Spleen (tissue), 11 donors: ENCODE results near the gene CLDN4. TPM values are rescaled to one million over a fixed set of nuclear protein-coding genes. Genes with fewer than 3 reads are reported as not detected.

Experiments
- DNase-seq: peaks from one replicate; pipeline ENCODE4 v3.0.0-alpha.2; 2020
- H3K27ac ChIP-seq, 8 donors: fragments of 200-600 bp; sonication (generic) in 7 of 8; 1 replicate in 4 of 8; 2 replicates in 4 of 8; pipeline versions ENCODE4 v1.5.0 to v1.8.0; 2016 to 2021; ENCODE audit warnings: inconsistent platforms in 4 of 8, mild to moderate bottlenecking in 4 of 8, moderate library complexity in 1 of 8
- H3K27me3 ChIP-seq, 7 donors: fragments of 200-600 bp; sonication (generic) in 6 of 7; replicated peaks in 1 of 7; 1 replicate in 4 of 7; 2 replicates in 3 of 7; pipeline versions ENCODE4 v1.5.0 to v1.8.0; 2016 to 2021; ENCODE audit warnings: inconsistent platforms in 3 of 7, mild to moderate bottlenecking in 1 of 7
- H3K36me3 ChIP-seq, 6 donors: fragments of 200-600 bp; sonication (generic) in 5 of 6; 1 replicate in 4 of 6; 2 replicates in 2 of 6; pipeline versions ENCODE4 v1.5.0 to v1.8.0; 2016 to 2021; ENCODE audit warnings: inconsistent platforms in 2 of 6
- H3K4me1 ChIP-seq, 6 donors: fragments of 200-600 bp; sonication (generic) in 5 of 6; 1 replicate in 3 of 6; 2 replicates in 3 of 6; pipeline versions ENCODE4 v1.5.0 to v1.8.0; 2016 to 2021; ENCODE audit warnings: inconsistent platforms in 3 of 6
- H3K4me3 ChIP-seq, 8 donors: fragments of 200-600 bp; sonication (generic) in 7 of 8; 1 replicate in 4 of 8; 2 replicates in 4 of 8; pipeline versions ENCODE4 v1.5.0 to v1.8.0; 2016 to 2021; ENCODE audit warnings: inconsistent platforms in 4 of 8, mild to moderate bottlenecking in 4 of 8, moderate library complexity in 2 of 8
- H3K9me3 ChIP-seq, 8 donors: fragments of 200-600 bp; sonication (generic) in 7 of 8; 1 replicate in 4 of 8; 2 replicates in 4 of 8; pipeline versions ENCODE4 v1.5.0 to v1.8.0; 2016 to 2021; ENCODE audit warnings: inconsistent platforms in 4 of 8
- CTCF ChIP-seq, 11 experiments: fragments of 200-600 bp in 7 of 11; fragments of 450-650 bp in 4 of 11; sonication (generic) in 4 of 11; IDR thresholded peaks in 8 of 11; conservative IDR thresholded peaks in 3 of 11; 1 replicate in 7 of 11; 2 replicates in 4 of 11; pipeline versions ENCODE4 v1.4.0 to v1.8.0; 2016 to 2021; ENCODE audit warnings: antibody characterized with exemption in 11 of 11, inconsistent platforms in 4 of 11, mild to moderate bottlenecking in 1 of 11
- POLR2A ChIP-seq, 3 donors: fragments of 450-650 bp; IDR thresholded peaks; one replicate each; pipeline ENCODE4 v1.5.1; 2017; ENCODE audit warnings: antibody characterized with exemption in 3 of 3, mild to moderate bottlenecking in 1 of 3
- POLR2AphosphoS5 ChIP-seq, 3 donors: sonication (generic); formaldehyde crosslinking; IDR thresholded peaks; one replicate each; pipeline ENCODE4 v1.5.1; 2017; ENCODE audit warnings: antibody characterized with exemption in 3 of 3
- WGBS, 5 donors: extraction: QIAGEN DNeasy Blood & Tissue Kit in 3 of 5; methylation state at CpG; one replicate each; pipeline versions ENCODE4 v1.1.5 to v1.1.7; 2013 to 2018; 5-methylcytosine and 5-hydroxymethylcytosine counted together
- intact Hi-C: fragments of 100-400 bp; cut with DNase I; formaldehyde crosslinking; loops from one replicate; pipeline ENCODE4 v1.15.0; 2023; ENCODE audit warnings: low total_unique reads
- polyA plus RNA-seq, 3 donors: library from polyadenylated mRNA; stranded (reverse); fragments of 200-250 nt; gene quantifications; one replicate each; pipeline ENCODE4 v1.2.1, GENCODE V29; 2013
- total RNA-seq, 7 donors: library from RNA; depleted of rRNA in 3 of 7; stranded (reverse); fragments of >200 nt in 3 of 7; fragmentation: NEBNext Ultra II Directional in 4 of 7; extraction: Animal tissue kit (Norgen Biotek cat#: 25700) in 4 of 7; gene quantifications; one replicate each; pipeline versions ENCODE4 v1.1.0 to v1.2.1, GENCODE V29; 2016 to 2021
- donor health status: healthy with polysubstance abuse.
- donor health status: DM: no; HTN: no; CAD: no; lungs with moderate emphysema.
- donor health status: DM: no; HTN: no; CAD: no.
- donor health status: Bipolar disorder and iron deficiency.
- donor health status: healthy.
- donor health status: DM: no; HTN: no; CAD: no.
- donor health status: DM: yes; HTN: yes; CAD: no.

CLDN4 gene
- total and polyA plus RNA-seq, 10 donors: 0.13 to 1.0 (median 0.33) TPM; not detected in 1

- peaks cover 0 to 23% (median 17%) of the 10 kb centered on the region in 6 donors for H3K4me1 ChIP-seq
- no peak overlapping the region for H3K27ac ChIP-seq
- no peaks in the 10 kb centered on the region for H3K27me3 ChIP-seq
- TF ChIP-seq POLR2A (IDR thresholded peaks at IDR 0.05): no peak
- no peak for TF ChIP-seq POLR2AphosphoS5 (IDR thresholded peaks at IDR 0.05)
- no peak for TF ChIP-seq CTCF (IDR thresholded peaks at IDR 0.05 in 8 of 11, conservative IDR thresholded peaks at IDR 0.05 in 3 of 11)
- no peak overlapping the region for H3K4me3 ChIP-seq
- H3K9me3 ChIP-seq: no peaks in the 10 kb centered on the region
- no peak for DNase-seq
- WGBS, 5 donors: 27 to 40% (median 35%) methylated on average over 6 of the region's 6 CpGs
- H3K36me3 ChIP-seq: no peaks in the 10 kb centered on the region
- intact Hi-C loops: no loop called here
These were observed 7.8 kb downstream of the CLDN4 start for GRCh38 chr7:73838642-73839041.

- H3K4me3 ChIP-seq: no peak overlapping the region
- no peaks in the 10 kb centered on the region for H3K36me3 ChIP-seq
- intact Hi-C loops: no loop called here
- H3K4me1 ChIP-seq: peaks cover 0 to 30% (median 20%) of the 10 kb centered on the region in 6 donors
- TF ChIP-seq POLR2AphosphoS5 (IDR thresholded peaks at IDR 0.05) (no peak), POLR2A (IDR thresholded peaks at IDR 0.05) (no peak), CTCF (IDR thresholded peaks at IDR 0.05 in 8 of 11, conservative IDR thresholded peaks at IDR 0.05 in 3 of 11) (no peak)
- no peaks in the 10 kb centered on the region for H3K27me3 ChIP-seq
- no peaks in the 10 kb centered on the region for H3K9me3 ChIP-seq
- DNase-seq: no peak
- H3K27ac ChIP-seq: no peak overlapping the region
- WGBS, 5 donors: 91 to 94% (median 92%) methylated on average over 7 of the region's 7 CpGs
These were observed 8.5 kb downstream of the CLDN4 start for GRCh38 chr7:73839290-73839689.

- no peak for DNase-seq
- H3K4me1 ChIP-seq: peaks cover 0 to 36% (median 23%) of the 10 kb centered on the region in 6 donors
- no peak overlapping the region for H3K4me3 ChIP-seq
- intact Hi-C loops: no loop called here
- H3K27me3 ChIP-seq: no peaks in the 10 kb centered on the region
- no peaks in the 10 kb centered on the region for H3K36me3 ChIP-seq
- no peaks in the 10 kb centered on the region for H3K9me3 ChIP-seq
- WGBS, 5 donors: 90 to 94% (median 92%) methylated on average over 22 of the region's 22 CpGs
- no peak for TF ChIP-seq POLR2AphosphoS5 (IDR thresholded peaks at IDR 0.05)
- TF ChIP-seq POLR2A (IDR thresholded peaks at IDR 0.05): no peak
- no peak for TF ChIP-seq CTCF (IDR thresholded peaks at IDR 0.05 in 8 of 11, conservative IDR thresholded peaks at IDR 0.05 in 3 of 11)
- H3K27ac ChIP-seq: no peak overlapping the region
These were observed 9.2 kb downstream of the CLDN4 start for GRCh38 chr7:73839743-73840714.

GRCh38 chr7:73840715-73841379, 10.1 kb downstream of the CLDN4 start:
- WGBS, 5 donors: 87 to 95% (median 90%) methylated on average over 13 to 16 of the region's 16 CpGs
- Histone ChIP-seq H3K27me3 (no peaks in the 10 kb centered on the region), H3K4me1 (peaks cover 0 to 44% (median 30%) of the 10 kb centered on the region in 6 donors), H3K9me3 (no peaks in the 10 kb centered on the region), H3K4me3 (no peak overlapping the region), H3K27ac (no peak overlapping the region), H3K36me3 (no peaks in the 10 kb centered on the region)
- no peak for DNase-seq
- no peak for TF ChIP-seq CTCF (IDR thresholded peaks at IDR 0.05 in 8 of 11, conservative IDR thresholded peaks at IDR 0.05 in 3 of 11)
- TF ChIP-seq POLR2AphosphoS5 (IDR thresholded peaks at IDR 0.05): no peak
- TF ChIP-seq POLR2A (IDR thresholded peaks at IDR 0.05): no peak
- intact Hi-C loops: no loop called here
